ENCODE results near the gene MRPL46.
"Not testable (repeated sequence)": the region's sequence is repeated elsewhere in the genome, so short reads cannot be mapped to it uniquely, and the experiment has no call there.

Gene MRPL46

GRCh38 chr15:88440021-88440420, 27.2 kb downstream of the MRPL46 start:
- no peak for TF ChIP-seq CTCF (IDR thresholded peaks at IDR 0.05; ENCODE audit: extremely low read depth, insufficient read depth, missing control alignments)
- in situ Hi-C loops (cut with MboI; ENCODE audit: low pct_unique_long_range_greater_than_20kb, low sequenced_read_pairs, unreplicated experiment) = no loop called here

GRCh38 chr15:88438181-88438580, 29.0 kb downstream of the MRPL46 start:
- DNase-seq (ENCODE audit: low spot score) = no peak
- in situ Hi-C loops (cut with MboI; ENCODE audit: low pct_unique_long_range_greater_than_20kb, low sequenced_read_pairs, unreplicated experiment) = no loop called here
- no peak for TF ChIP-seq CTCF (IDR thresholded peaks at IDR 0.05; ENCODE audit: extremely low read depth, insufficient read depth, missing control alignments)

More at GRCh38 chr15:88440021-88440420, 27.2 kb downstream of the MRPL46 start:
- no peak for DNase-seq (ENCODE audit: low spot score)

- DNase-seq (ENCODE audit: low spot score); in situ Hi-C loops (cut with MboI; ENCODE audit: low pct_unique_long_range_greater_than_20kb, low sequenced_read_pairs, unreplicated experiment): not testable (repeated sequence)
Measured at GRCh38 chr15:88434106-88434505, 33.1 kb downstream of the MRPL46 start.

GRCh38 chr15:88433046-88433685, 34.0 kb downstream of the MRPL46 start:
- TF ChIP-seq CTCF (IDR thresholded peaks at IDR 0.05; ENCODE audit: extremely low read depth, insufficient read depth, missing control alignments) = no peak
- DNase-seq (ENCODE audit: low spot score) = no peak
- in situ Hi-C loops (cut with MboI; ENCODE audit: low pct_unique_long_range_greater_than_20kb, low sequenced_read_pairs, unreplicated experiment) = no loop called here

GRCh38 chr15:88431441-88431840, 35.7 kb downstream of the MRPL46 start:
- in situ Hi-C loops (cut with MboI; ENCODE audit: low pct_unique_long_range_greater_than_20kb, low sequenced_read_pairs, unreplicated experiment) = no loop called here

GRCh38 chr15:88430051-88430450, 37.1 kb downstream of the MRPL46 start:
- no peak for TF ChIP-seq CTCF (IDR thresholded peaks at IDR 0.05; ENCODE audit: extremely low read depth, insufficient read depth, missing control alignments)
- DNase-seq (ENCODE audit: low spot score) = no peak
- in situ Hi-C loops (cut with MboI; ENCODE audit: low pct_unique_long_range_greater_than_20kb, low sequenced_read_pairs, unreplicated experiment) = no loop called here

More at GRCh38 chr15:88431441-88431840, 35.7 kb downstream of the MRPL46 start:
- no peak for DNase-seq (ENCODE audit: low spot score)
- no peak for TF ChIP-seq CTCF (IDR thresholded peaks at IDR 0.05; ENCODE audit: extremely low read depth, insufficient read depth, missing control alignments)

GRCh38 chr15:88428805-88429605, 38.2 kb downstream of the MRPL46 start:
- in situ Hi-C loops (cut with MboI; ENCODE audit: low pct_unique_long_range_greater_than_20kb, low sequenced_read_pairs, unreplicated experiment) = no loop called here
- no peak for DNase-seq (ENCODE audit: low spot score)
- no peak for TF ChIP-seq CTCF (IDR thresholded peaks at IDR 0.05; ENCODE audit: extremely low read depth, insufficient read depth, missing control alignments)

All from GM13977 (cell line).